Measurements from ENCODE around the gene MARCOL. TPM values are rescaled to one million over a fixed set of nuclear protein-coding genes. Genes with fewer than 3 reads are reported as not detected.

Gene MARCOL
- total RNA-seq (2022; extraction: Qiagen RNA extraction; ENCODE audit: low read depth), result not detected in 5 replicates

GRCh38 chr5:148238418-148238794 is at the start of gene MARCOL:
TSS of gene MARCOL (plus strand) at chr5:148238525. CDS start at chr5:148238598, 73 bp downstream.

GRCh38 chr5:148202531-148203203 is 35.7 kb upstream of the MARCOL start, which contains the start of gene SPINK6:
TSS of gene SPINK6 (plus strand) at chr5:148203042. CDS start at chr5:148203097, 55 bp downstream.

GRCh38 chr5:148268566-148268965 is 30.2 kb downstream of the MARCOL start, which contains the start of gene SPINK13:
TSS of gene SPINK13 (plus strand) at chr5:148268794. CDS start at chr5:148270073, 1,279 bp downstream.

Other genes starting within 250 kb of the MARCOL start
- gene SPINK5, start 174.5 kb upstream of the MARCOL start, total RNA-seq (2022; extraction: Qiagen RNA extraction; ENCODE audit: low read depth), result not detected in 5 replicates
- gene SPINK14, start 70.0 kb upstream of the MARCOL start, total RNA-seq (2022; extraction: Qiagen RNA extraction; ENCODE audit: low read depth), result not detected in 5 replicates
- gene SPINK6, start 35.5 kb upstream of the MARCOL start, total RNA-seq (2022; extraction: Qiagen RNA extraction; ENCODE audit: low read depth), result 0.49 to 0.87 TPM (median 0.64 TPM) in 3 of 5 replicates, not detected in the others
- gene SPINK13, start 30.3 kb downstream of the MARCOL start, total RNA-seq (2022; extraction: Qiagen RNA extraction; ENCODE audit: low read depth), result not detected in 5 replicates
- not detected in 5 replicates for gene SPINK7, start 73.9 kb downstream of the MARCOL start, total RNA-seq (2022; extraction: Qiagen RNA extraction; ENCODE audit: low read depth)
- not detected in 5 replicates for gene SPINK9, start 97.0 kb downstream of the MARCOL start, total RNA-seq (2022; extraction: Qiagen RNA extraction; ENCODE audit: low read depth)
- gene FBXO38, start 145.4 kb downstream of the MARCOL start, total RNA-seq (2022; extraction: Qiagen RNA extraction; ENCODE audit: low read depth), result 16.1 to 24.1 TPM (median 19.0 TPM) in 5 replicates

Data from A549 treated with GW870086 at 1 μM for 4 hours (cell line).